ENCODE results near the gene CD28.

Gene CD28

GRCh38 chr2:203719456-203720410 lies 13.3 kb downstream of the CD28 start:
- no peak for DNase-seq

GRCh38 chr2:203720915-203721672 lies 14.7 kb downstream of the CD28 start:
- DNase-seq, result no peak

GRCh38 chr2:203721781-203722300 lies 15.4 kb downstream of the CD28 start:
- DNase-seq, result no peak

- no peak for DNase-seq
Observed at GRCh38 chr2:203722411-203722810, 16.0 kb downstream of the CD28 start.

- DNase-seq, result no peak
Observed at GRCh38 chr2:203728321-203728720, 21.9 kb downstream of the CD28 start.

GRCh38 chr2:203730076-203730729 lies 23.8 kb downstream of the CD28 start:
- DNase-seq, result no peak

- DNase-seq, result no peak
Observed at GRCh38 chr2:203730883-203731282, 24.4 kb downstream of the CD28 start.

GRCh38 chr2:203732092-203732952 lies 25.9 kb downstream of the CD28 start:
- DNase-seq, result no peak

- DNase-seq, result no peak
Observed at GRCh38 chr2:203732953-203733510, 26.6 kb downstream of the CD28 start.

GRCh38 chr2:203733684-203734083 lies 27.2 kb downstream of the CD28 start:
- no peak for DNase-seq

GRCh38 chr2:203734276-203734983 lies 28.0 kb downstream of the CD28 start:
- peak; percentile 4 for DNase-seq

- DNase-seq, result no peak
Observed at GRCh38 chr2:203737360-203737759, 30.9 kb downstream of the CD28 start.

- no peak for DNase-seq
Observed at GRCh38 chr2:203739351-203739750, 32.9 kb downstream of the CD28 start.

- DNase-seq, result peak; percentile 37
Observed at GRCh38 chr2:203740871-203741281, 34.4 kb downstream of the CD28 start.

GRCh38 chr2:203741566-203741965 lies 35.1 kb downstream of the CD28 start:
- DNase-seq, result no peak

- DNase-seq, result no peak
Observed at GRCh38 chr2:203743441-203743981, 37.1 kb downstream of the CD28 start.

- no peak for DNase-seq
Observed at GRCh38 chr2:203744091-203744490, 37.7 kb downstream of the CD28 start.

- no peak for DNase-seq
Observed at GRCh38 chr2:203745267-203745666, 38.8 kb downstream of the CD28 start.

- DNase-seq, result no peak
Observed at GRCh38 chr2:203748331-203749126, 42.1 kb downstream of the CD28 start.
